Adipose tissue (tissue), 3 donors: Measurements from ENCODE around the gene PSMB2. TPM values are rescaled to one million over a fixed set of nuclear protein-coding genes. Genes with fewer than 3 reads are reported as not detected.
"Not testable (repeated sequence)": the region's sequence is repeated elsewhere in the genome, so short reads cannot be mapped to it uniquely, and the experiment has no call there.

Source experiments
- H3K27ac ChIP-seq: one replicate; pipeline ENCODE4 v1.5.1; 2013; ENCODE audit warnings: low read depth, low read length
- WGBS, 3 donors: extraction: QIAGEN DNeasy Blood & Tissue Kit; methylation state at CpG; one replicate each; pipeline ENCODE4 v1.1.7; 2013; 5-methylcytosine and 5-hydroxymethylcytosine counted together
- polyA plus RNA-seq, 3 donors: library from polyadenylated mRNA; stranded (reverse); fragments of 200-250 nt; gene quantifications; one replicate each; pipeline ENCODE4 v1.2.3, GENCODE V29; 2013
- donor health status: healthy with polysubstance abuse.
- donor health status: Bipolar disorder and iron deficiency.
- donor health status: healthy.

Gene PSMB2
- polyA plus RNA-seq, 3 donors: 18.0 to 38.8 (median 37.1) TPM

- WGBS, 3 donors: 68 to 88% (median 86%) methylated on average over 3 of the region's 3 CpGs
- H3K27ac ChIP-seq: no peak overlapping the region
These were observed 37.9 kb downstream of the PSMB2 start for GRCh38 chr1:35603468-35603867.

DNA sequence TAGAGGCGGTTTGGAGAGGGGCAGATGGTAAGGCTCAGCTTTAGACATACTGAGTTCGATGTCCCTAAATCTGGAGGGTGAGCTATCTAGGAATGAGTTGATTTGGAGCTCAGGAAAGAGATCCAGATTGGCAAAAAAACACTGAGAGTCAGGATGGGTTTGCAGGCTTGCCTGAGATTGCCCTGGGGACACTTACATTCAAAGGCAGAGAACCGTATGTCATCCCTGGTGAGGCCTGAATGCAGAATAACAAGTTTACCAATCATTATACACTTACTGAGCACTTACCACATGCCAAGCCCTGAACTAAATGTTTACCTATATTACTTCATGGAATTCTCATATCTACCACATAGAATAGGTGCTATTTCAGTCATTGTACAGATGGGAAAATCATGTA lies 40.7 kb downstream of the PSMB2 start:
- WGBS, 3 donors: 88 to 96% (median 93%) methylated on average over 3 of the region's 3 CpGs
- no peak overlapping the region for H3K27ac ChIP-seq

- 86 to 91% (median 91%) methylated on average over 3 of the region's 3 CpGs for WGBS, 3 donors
- H3K27ac ChIP-seq: no peak overlapping the region
These were observed 41.9 kb downstream of the PSMB2 start for GRCh38 chr1:35599411-35599810.

- WGBS, 3 donors: 73 to 84% (median 78%) methylated on average over 2 of the region's 2 CpGs
These were observed 42.4 kb downstream of the PSMB2 start for GRCh38 chr1:35598895-35599294.

GRCh38 chr1:35597870-35598269 lies 43.5 kb downstream of the PSMB2 start:
- H3K27ac ChIP-seq: no peak overlapping the region
- 88 to 91% (median 88%) methylated on average over 5 of the region's 5 CpGs for WGBS, 3 donors

More at GRCh38 chr1:35598895-35599294, 42.4 kb downstream of the PSMB2 start:
- H3K27ac ChIP-seq: no peak overlapping the region

GRCh38 chr1:35595684-35596083 lies 45.6 kb downstream of the PSMB2 start:
- 93 to 94% (median 94%) methylated on average over 7 of the region's 7 CpGs for WGBS, 3 donors

GRCh38 chr1:35594005-35594760 lies 47.1 kb downstream of the PSMB2 start:
- H3K27ac ChIP-seq: no peak overlapping the region
- 92 to 97% (median 94%) methylated on average over 9 of the region's 9 CpGs for WGBS, 3 donors

More at GRCh38 chr1:35595684-35596083, 45.6 kb downstream of the PSMB2 start:
- no peak overlapping the region for H3K27ac ChIP-seq

GRCh38 chr1:35592991-35593769 lies 48.1 kb downstream of the PSMB2 start:
- 53 to 71% (median 69%) methylated on average over 8 of the region's 8 CpGs for WGBS, 3 donors
- H3K27ac ChIP-seq: no peak overlapping the region

- whole genome bisulfite sequencing, 3 donors: 93 to 96% (median 94%) methylated on average over 8 of the region's 8 CpGs
- H3K27ac ChIP-seq: no peak overlapping the region
These were observed 50.1 kb downstream of the PSMB2 start for GRCh38 chr1:35591211-35591610.

- H3K27ac ChIP-seq: no peak overlapping the region
- WGBS, 3 donors: 93 to 95% (median 94%) methylated on average over 25 of the region's 25 CpGs
These were observed 50.8 kb downstream of the PSMB2 start for GRCh38 chr1:35590476-35591040.

- WGBS, 3 donors: 91 to 97% (median 96%) methylated on average over 15 of the region's 15 CpGs
- H3K27ac ChIP-seq: no peak overlapping the region
These were observed 51.6 kb downstream of the PSMB2 start for GRCh38 chr1:35589516-35590427.

DNA sequence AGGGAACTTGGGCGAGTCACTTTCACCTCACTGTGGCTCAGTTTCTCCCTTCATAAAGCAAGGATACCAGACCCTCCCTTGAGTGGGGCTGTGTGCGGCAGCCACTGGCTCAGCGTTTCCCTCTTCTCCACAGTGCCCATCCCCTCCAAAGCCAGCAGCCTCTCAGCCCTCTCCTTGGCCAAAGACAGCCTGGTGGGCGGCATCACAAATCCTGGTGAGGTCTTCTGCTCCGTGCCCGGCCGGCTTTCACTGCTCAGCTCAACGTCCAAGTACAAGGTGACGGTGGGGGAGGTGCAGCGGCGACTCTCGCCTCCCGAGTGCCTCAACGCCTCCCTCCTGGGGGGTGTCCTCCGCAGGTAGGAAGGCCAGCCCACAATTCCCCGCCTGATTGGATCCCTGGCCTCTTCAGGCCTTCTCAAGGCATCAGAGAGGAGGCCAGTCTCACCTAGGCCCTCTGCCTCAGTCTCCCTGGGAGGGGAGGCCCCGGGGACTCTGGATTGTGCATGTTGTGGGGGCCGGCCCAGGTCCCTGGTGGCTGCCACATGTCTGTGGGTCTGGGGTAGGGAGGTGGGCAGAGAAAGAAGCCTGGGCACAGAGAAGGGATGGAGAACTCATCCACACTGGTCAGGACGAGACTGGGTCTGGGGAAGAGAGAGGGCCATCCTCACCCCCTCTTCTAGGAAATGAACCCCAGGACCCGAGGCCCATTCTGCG lies 53.0 kb downstream of the PSMB2 start:
- WGBS, 3 donors: 71 to 83% (median 83%) methylated on average over 21 of the region's 21 CpGs
- H3K27ac ChIP-seq: no peak overlapping the region

- 85 to 89% (median 86%) methylated on average over 6 of the region's 6 CpGs for WGBS, 3 donors
- no peak overlapping the region for H3K27ac ChIP-seq
These were observed 53.6 kb downstream of the PSMB2 start for GRCh38 chr1:35587736-35588135.

GRCh38 chr1:35586808-35587207 lies 54.5 kb downstream of the PSMB2 start:
- 87 to 94% (median 93%) methylated on average over 7 of the region's 7 CpGs for WGBS, 3 donors
- H3K27ac ChIP-seq: no peak overlapping the region

GRCh38 chr1:35585805-35586204 lies 55.5 kb downstream of the PSMB2 start:
- H3K27ac ChIP-seq: not testable (repeated sequence)
- WGBS, 3 donors: 95 to 100% (median 95%) methylated on average over 1 of the region's 1 CpG

GRCh38 chr1:35585281-35585680 lies 56.0 kb downstream of the PSMB2 start:
- 85 to 88% (median 86%) methylated on average over 3 of the region's 3 CpGs for WGBS, 3 donors
- no peak overlapping the region for H3K27ac ChIP-seq

GRCh38 chr1:35581621-35582020 lies 59.7 kb downstream of the PSMB2 start:
- 92 to 95% (median 94%) methylated on average over 9 of the region's 9 CpGs for WGBS, 3 donors

DNA sequence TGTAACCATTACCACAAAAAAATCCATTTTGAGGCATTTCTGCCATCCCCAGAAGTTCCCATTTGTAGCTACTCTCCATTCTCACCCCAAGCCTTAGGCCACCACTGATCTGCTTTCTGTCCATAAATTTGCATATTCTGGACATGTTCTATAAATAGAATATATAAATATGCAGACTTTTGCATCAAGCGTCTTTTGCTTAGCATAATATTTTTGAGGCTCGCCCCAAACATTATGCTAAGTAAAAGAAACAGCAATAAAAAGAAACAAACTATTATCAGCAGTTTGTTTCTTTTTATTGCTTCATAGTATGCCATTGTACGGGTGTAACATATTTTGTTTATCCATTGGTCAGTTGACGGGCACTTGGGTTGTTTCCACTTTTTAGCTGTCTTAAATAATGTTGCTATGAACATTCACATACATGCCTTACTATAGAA lies 60.4 kb downstream of the PSMB2 start:
- WGBS, 3 donors: 62 to 78% (median 72%) methylated on average over 4 of the region's 4 CpGs
- H3K27ac ChIP-seq: no peak overlapping the region

More at GRCh38 chr1:35581621-35582020, 59.7 kb downstream of the PSMB2 start:
- H3K27ac ChIP-seq: not testable (repeated sequence)
